Transverse colon (tissue), 3 donors: ENCODE data around the gene HOXC13.

Experiments
- EP300 ChIP-seq: sonication (generic); formaldehyde crosslinking; IDR thresholded peaks from one replicate; pipeline ENCODE4 v1.6.1; 2017; ENCODE audit warnings: antibody characterized with exemption, low read depth
- TF ChIP-seq, protein P1 (sequence below), 5 experiments: fragments of 200-600 bp in 3 of 5; fragments of 450-650 bp in 2 of 5; sonication (generic) in 3 of 5; IDR thresholded peaks; 1 replicate in 2 of 5; 2 replicates in 3 of 5; pipeline ENCODE4 v1.5.1; 2016 to 2017; ENCODE audit warnings: antibody characterized with exemption in 5 of 5, inconsistent platforms in 3 of 5, mild to moderate bottlenecking in 2 of 5, moderate library complexity in 1 of 5

DNA sequence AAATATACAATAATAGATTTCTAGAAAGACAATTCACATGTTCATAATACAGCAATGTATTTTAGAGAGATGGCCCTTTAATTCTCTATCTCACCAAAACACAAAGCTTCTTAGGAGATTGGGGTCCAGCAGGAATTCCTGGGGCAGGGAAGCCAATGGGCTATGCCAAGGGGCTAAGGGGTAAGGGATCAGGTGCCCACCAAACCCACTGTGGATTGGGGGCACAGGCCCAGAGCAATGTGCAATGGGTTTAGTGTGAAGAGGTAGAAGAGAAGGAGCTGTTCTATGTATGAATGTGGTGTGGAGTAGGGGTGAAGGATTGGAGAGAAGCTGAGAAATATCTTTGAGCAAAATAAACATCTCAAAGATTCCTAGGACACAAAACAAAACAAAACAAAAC lies 2.6 kb downstream of the HOXC13 start:
- TF ChIP-seq, protein P1, sequence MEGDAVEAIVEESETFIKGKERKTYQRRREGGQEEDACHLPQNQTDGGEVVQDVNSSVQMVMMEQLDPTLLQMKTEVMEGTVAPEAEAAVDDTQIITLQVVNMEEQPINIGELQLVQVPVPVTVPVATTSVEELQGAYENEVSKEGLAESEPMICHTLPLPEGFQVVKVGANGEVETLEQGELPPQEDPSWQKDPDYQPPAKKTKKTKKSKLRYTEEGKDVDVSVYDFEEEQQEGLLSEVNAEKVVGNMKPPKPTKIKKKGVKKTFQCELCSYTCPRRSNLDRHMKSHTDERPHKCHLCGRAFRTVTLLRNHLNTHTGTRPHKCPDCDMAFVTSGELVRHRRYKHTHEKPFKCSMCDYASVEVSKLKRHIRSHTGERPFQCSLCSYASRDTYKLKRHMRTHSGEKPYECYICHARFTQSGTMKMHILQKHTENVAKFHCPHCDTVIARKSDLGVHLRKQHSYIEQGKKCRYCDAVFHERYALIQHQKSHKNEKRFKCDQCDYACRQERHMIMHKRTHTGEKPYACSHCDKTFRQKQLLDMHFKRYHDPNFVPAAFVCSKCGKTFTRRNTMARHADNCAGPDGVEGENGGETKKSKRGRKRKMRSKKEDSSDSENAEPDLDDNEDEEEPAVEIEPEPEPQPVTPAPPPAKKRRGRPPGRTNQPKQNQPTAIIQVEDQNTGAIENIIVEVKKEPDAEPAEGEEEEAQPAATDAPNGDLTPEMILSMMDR (IDR thresholded peaks at IDR 0.05) = no peak
- TF ChIP-seq EP300 = no peak
